NK-92 (cell line): ENCODE measurements around the gene RIOX2.
"Not testable (repeated sequence)": the region's sequence is repeated elsewhere in the genome, so short reads cannot be mapped to it uniquely, and the experiment has no call there.

Experiments
- DNase-seq: peaks from one replicate; lab custom pipeline; 2025; ENCODE audit not compliant: unreplicated experiment; lab: John Stamatoyannopoulos, UW

RIOX2 gene

DNA sequence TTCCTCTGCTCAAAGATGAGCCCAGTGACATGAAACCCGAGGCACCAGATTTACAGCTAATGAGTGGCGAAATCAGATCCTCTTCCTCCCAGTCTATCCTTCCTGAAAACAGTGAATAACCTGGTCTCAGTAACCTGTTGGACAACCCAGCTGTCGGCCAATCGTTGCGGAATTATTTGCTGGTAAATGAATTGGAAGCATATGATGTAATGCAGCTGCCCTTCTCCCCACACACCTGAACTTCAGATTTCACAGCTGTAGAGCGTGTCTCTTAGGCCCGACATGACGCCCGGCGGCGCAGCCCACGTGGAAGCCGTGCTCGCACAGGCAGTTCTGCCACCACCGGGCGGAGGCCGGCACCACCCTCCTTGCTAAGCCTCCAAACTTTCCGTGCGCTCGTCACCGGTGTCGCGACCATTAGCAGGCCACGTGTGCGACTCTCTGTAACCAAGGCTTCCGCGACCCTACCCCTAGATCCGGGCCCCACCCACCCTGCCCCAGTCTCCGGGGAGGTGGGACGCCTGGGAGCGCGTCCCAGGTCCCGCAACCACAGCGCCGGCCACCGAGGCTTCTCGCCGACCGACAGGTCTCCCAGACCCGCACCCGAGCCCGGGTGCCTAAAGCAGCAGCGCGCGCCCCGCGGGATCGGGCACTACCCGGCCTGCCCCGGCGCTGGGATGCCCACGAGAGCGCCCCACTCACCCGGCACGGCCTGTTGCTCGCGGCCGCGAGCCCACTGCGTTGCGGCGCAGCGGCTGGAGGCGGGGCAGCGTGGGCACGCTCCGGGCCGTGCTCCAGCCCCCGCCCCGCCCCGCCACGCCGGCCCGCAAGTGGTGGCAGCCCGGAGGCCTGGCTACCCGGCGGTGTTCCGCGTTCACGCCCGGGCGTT is at the start of gene RIOX2:
TSS of gene RIOX2 (minus strand) at position 753 of the 889 bp plus-strand sequence. CDS start 4,838 bp downstream, outside the sequence.
- DNase-seq = no peak

GRCh38 chr3:98020412-98020811 is 48.2 kb upstream of the RIOX2 start:
- DNase-seq = no peak

DNA sequence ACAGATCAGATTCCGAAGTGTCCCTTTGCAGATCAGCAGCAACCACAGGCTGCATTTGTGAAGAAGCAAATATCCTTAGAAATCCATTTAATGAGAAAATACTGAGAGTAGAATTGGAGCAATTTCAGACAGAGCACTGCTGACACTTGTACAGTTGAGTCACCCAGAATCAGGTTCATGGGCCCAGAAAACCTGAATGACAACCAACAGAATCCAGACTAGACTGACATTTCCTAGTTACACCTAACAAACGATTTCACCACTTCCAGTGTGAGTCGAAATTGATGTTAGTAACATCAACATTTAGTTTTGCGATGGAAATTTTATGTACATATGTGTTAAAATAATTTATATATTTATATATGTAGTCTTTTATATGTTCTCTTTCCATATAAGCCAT is 46.1 kb upstream of the RIOX2 start:
- no peak for DNase-seq

GRCh38 chr3:98014268-98014585 is 42.0 kb upstream of the RIOX2 start:
- no peak for DNase-seq

DNA sequence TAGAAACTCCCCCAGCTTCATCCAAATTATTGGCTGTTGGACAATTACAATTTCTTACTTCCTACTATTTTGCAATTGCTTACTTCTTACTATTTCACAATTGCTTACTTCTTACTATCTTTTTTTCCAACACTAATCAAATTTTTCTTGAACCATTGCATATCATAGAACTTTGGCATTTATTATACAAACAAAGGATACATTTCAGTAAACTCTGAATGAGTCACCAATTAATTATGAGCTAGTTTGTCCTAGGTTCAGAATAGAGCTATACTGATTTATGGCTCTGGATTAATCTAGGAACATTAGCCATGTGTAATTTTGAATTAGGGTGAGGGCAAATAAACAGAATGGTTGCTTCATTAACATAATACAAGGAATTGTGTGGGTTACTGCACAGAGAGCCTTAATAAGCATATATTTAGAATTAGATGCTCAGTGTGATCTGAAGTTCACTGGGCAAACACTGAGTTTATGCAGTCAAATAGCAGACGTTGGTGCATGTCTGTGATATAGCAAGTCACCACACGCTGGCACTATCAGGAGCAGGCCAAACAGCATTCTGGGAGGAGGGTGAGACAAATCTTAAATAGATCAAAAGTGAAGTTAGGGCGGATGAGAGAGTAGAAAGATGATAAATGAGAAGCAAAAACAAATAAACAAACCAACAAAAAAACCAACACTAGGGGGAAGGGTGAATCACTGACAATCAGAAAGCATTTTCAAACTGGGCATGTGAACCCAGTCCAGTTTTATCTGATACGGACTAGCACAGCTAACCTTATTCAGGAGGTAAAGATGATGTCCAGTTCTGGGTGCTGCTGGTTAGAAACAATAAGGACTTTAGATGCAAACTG is 41.4 kb upstream of the RIOX2 start:
- no peak for DNase-seq

- no peak for DNase-seq
Observed at GRCh38 chr3:98012979-98013378, 40.7 kb upstream of the RIOX2 start.

DNA sequence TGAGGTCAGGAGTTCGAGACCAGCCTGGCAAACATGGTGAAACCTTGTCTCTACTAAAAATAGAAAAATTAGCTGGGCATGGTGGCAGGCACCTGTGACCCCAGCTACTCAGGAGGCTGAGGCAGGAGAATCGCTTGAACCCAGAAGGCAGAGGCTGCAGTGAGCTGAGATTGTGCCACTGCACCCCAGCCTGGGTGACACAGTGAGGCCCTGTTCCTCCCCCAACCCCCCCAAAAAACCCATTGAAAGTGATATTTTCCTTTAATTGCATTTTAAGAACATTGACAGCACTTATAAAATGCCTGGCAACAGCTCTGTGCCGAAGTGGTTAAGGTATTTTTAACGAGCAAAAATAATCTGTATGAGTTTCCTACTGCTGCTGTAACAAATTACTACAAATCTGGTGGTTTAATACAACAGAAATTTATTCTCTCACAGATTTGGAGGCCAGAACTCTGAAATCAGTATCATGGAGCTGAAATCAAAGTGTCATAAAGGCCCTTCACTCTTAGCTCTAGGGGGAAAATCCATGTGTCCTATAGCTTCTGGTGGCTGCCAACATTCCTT is 38.7 kb upstream of the RIOX2 start:
- DNase-seq = not testable (repeated sequence)

GRCh38 chr3:98010194-98010882 is 38.1 kb upstream of the RIOX2 start:
- DNase-seq = no peak

DNA sequence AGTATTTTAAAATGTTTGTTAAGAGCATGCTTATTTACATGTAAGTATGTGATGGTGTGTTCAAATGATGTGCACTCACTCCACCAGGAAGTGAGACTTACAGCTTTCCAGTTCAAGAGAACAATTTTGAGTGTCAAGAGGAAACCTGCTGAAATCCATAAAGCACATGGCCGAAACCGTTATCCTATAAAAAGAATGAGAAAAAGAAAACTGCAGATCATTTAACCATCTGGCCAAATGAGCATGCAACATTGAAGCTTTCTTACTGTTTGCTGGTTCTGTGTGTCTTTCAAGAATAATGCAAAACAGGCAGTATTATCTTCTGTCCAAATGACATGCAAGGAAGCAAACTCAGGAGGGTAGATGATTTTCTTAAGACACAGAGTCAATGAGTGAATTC is 36.6 kb upstream of the RIOX2 start:
- DNase-seq = no peak

GRCh38 chr3:98005438-98005837 is 33.2 kb upstream of the RIOX2 start:
- no peak for DNase-seq

- DNase-seq = no peak
Observed at GRCh38 chr3:98004721-98005120, 32.5 kb upstream of the RIOX2 start.

DNA sequence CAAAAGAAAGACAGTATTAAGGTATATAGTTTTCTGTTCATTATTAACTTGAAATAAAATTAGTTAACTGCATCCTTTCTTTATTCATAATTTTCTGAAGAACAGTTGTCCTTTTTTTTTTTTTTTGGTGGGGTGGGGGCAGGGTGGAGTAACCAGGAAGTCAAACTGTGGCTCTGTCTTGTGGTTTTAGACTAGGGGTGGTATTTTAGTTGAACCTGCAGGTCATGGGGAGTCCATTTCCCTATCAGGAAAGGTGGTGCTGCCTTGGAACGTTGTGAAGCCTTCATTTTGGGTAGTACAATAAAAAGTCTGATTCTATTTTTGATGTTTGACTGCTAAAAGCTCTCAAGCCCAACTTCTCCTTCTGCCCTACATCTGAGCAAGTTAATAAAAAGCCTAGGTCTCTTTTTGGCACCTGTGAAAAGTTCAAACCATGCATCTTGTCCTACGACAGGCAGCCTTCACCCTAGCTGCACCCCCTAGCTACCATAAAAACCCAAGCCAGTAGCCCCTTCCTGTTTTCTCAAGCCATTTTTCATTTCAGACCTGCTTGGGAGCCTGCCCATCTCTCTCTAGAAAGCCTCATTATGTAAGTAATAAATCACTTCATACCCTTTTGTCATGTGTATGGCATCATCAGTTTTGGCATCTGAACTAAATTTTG is 31.2 kb upstream of the RIOX2 start:
- DNase-seq = no peak

GRCh38 chr3:98002717-98003116 is 30.5 kb upstream of the RIOX2 start:
- DNase-seq = no peak

GRCh38 chr3:97999994-98000393 is 27.8 kb upstream of the RIOX2 start:
- DNase-seq = no peak

DNA sequence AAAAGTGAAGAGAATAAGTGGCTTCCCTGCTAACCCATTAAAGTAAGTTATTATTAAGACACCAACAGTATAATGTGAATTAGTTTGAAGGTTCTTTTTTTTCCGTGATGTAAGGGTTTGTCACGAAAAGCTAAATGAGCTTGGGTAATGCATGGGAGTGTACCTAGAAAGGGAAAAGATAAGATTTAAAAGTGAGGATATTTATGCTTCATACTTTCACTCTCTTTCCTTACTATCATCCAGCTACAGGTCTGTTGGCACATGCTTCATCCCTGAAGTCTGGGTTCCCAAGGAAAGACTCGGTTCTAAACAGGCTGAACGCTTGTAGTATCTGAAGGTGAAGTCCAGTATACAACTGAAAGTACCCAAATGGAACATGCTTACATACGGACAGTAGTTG is 26.9 kb upstream of the RIOX2 start:
- no peak for DNase-seq

- no peak for DNase-seq
Observed at GRCh38 chr3:97996988-97997387, 24.8 kb upstream of the RIOX2 start.

DNA sequence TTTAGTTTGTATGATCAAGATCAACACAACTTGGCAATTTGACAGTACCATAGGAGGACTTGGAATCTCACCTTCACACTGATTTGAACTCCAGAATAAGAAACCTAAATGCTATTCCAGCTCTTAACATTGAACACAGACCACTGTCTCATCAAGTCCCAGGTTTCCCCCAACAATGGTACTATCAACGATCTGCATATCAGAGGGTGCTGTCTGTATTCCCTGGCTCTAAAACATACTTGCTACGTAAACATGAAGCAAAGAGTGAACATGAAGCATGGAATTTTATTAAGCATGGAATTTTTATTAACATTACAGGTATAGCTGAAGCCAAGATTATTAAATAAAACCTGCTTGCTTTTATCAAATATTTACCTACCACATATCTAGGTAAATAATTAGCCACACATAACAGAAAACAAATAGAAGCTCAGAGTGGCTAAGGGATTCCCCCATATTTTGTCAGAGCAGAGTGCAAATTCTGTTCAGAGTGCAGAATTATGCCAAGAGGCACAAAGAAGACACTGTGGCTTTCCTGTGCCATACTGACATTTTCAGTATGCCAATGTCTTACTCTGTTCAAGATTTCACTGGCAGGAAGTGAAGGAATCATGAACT is 22.2 kb upstream of the RIOX2 start:
- no peak for DNase-seq

DNA sequence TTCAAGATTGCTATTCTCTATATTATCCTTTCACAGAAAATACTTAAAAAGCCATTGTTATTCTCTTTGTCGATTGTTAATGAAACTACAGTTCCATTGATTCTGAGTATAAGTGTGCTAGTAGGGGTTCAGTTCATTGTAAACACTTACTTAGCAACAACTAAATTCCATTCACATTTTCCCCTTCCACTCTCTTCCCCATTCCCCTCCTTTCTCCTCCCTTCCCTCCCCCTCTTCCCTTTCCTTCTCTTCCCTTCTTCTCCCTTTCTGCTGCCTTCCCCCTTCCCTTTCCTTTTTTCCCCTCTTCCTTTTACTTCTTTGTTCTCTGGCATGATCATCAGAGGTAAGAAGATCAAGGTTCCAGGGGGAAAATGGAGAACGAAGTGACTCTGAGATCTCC is 21.3 kb upstream of the RIOX2 start:
- DNase-seq = no peak

- no peak for DNase-seq
Observed at GRCh38 chr3:97992547-97993173, 20.4 kb upstream of the RIOX2 start.

GRCh38 chr3:97991293-97991682 is 19.1 kb upstream of the RIOX2 start:
- DNase-seq = no peak
